Measurements from ENCODE around the gene RAP1A. TPM values are rescaled to one million over a fixed set of nuclear protein-coding genes. Genes with fewer than 3 reads are reported as not detected.

RAP1A gene
- polyA plus RNA-seq, 3 donors = 61.9 to 85.8 (median 70.8) TPM

GRCh38 chr1:111761717-111762116, 142.1 kb downstream of the RAP1A start:
- no peak for DNase-seq (ENCODE audit: extremely low read depth in 1 of 11, low read depth in 9 of 11, low spot score in 4 of 11)

DNA sequence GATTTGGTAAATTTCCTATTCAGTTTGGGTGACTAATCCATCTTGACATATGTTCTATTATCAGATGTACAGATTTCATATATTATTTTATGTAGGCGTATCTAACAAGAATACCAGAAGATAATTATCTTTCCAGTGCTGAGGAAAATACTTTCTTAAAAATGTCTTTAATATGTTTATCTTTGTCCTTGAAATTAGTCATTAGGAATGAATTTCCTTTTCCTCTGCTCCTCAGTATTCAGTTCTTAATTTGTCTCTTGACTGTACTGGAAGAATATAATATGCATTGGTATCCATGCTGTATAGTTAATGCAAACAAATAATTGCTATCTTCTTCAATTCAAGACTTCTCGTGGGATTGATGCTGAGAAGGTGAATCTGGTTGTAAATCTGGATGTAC, 142.7 kb downstream of the RAP1A start:
- DNase-seq (ENCODE audit: extremely low read depth in 1 of 11, low read depth in 9 of 11, low spot score in 4 of 11) = no peak

Other genes with a start within 250 kb of the RAP1A start
- gene OVGP1, start 192.1 kb upstream of the RAP1A start, polyA plus RNA-seq (ENCODE audit: insufficient read length in 3 of 3) = 1 to 10 TPM; 3.2 to 5.9 (median 3.8) TPM
- gene WDR77, start 170.5 kb upstream of the RAP1A start, polyA plus RNA-seq (ENCODE audit: insufficient read length in 3 of 3) = 10 to 100 TPM; 38.0 to 49.0 (median 40.7) TPM
- 100 to 1,000 TPM; 324 to 412 (median 381) TPM for gene ATP5PB, start 170.3 kb upstream of the RAP1A start, polyA plus RNA-seq (ENCODE audit: insufficient read length in 3 of 3)
- gene C1orf162, start 145.8 kb upstream of the RAP1A start, polyA plus RNA-seq (ENCODE audit: insufficient read length in 3 of 3) = 1 to 10 TPM; 4.1 to 5.7 (median 4.6) TPM
- 1 to 10 TPM in 1 of 3 donors, under 1 TPM in 2; 0.50 to 1.1 (median 0.50) TPM for gene ADORA3, start 116.2 kb upstream of the RAP1A start, polyA plus RNA-seq (ENCODE audit: insufficient read length in 3 of 3)
- gene TMIGD3, start 116.2 kb upstream of the RAP1A start, polyA plus RNA-seq (ENCODE audit: insufficient read length in 3 of 3) = 1 to 10 TPM; 1.0 to 1.7 (median 1.0) TPM
- gene INKA2, start 119.6 kb downstream of the RAP1A start, polyA plus RNA-seq (ENCODE audit: insufficient read length in 3 of 3) = 1 to 10 TPM; 2.7 to 3.8 (median 3.6) TPM
- gene DDX20, start 136.1 kb downstream of the RAP1A start, polyA plus RNA-seq (ENCODE audit: insufficient read length in 3 of 3) = 10 to 100 TPM; 20.5 to 28.5 (median 20.7) TPM

Measured in renal cortex interstitium (tissue), 11 donors.